Stimulated activated memory B cell treated with anti-CD40 and anti-IgM and Interleukin-4, amounts not matched to agents 10 μg/mL and 1 μg/mL and 100 μg/mL, for 72 hours (primary cell): ENCODE data around the gene AGTRAP.

Source experiments
- ATAC-seq: fragments of 150-1000 bp; cut with Tn5 transposase; 2 replicates; pipeline ENCODE4 v1.10.0; 2021
- H3K27ac Mint-ChIP-seq: one replicate; pipeline ENCODE4 v1.8.0; 2022; ENCODE audit warnings: mild to moderate bottlenecking, mixed read lengths
- H3K27me3 Mint-ChIP-seq: one replicate; pipeline ENCODE4 v1.8.0; 2022; ENCODE audit warnings: mixed read lengths
- H3K36me3 Mint-ChIP-seq: one replicate; pipeline ENCODE4 v1.8.0; 2022; ENCODE audit warnings: mixed read lengths
- H3K4me1 Mint-ChIP-seq: one replicate; pipeline ENCODE4 v1.8.0; 2022; ENCODE audit warnings: mixed read lengths
- H3K4me3 Mint-ChIP-seq: one replicate; pipeline ENCODE4 v1.8.0; 2022; ENCODE audit warnings: mild to moderate bottlenecking, moderate library complexity, mixed read lengths
- H3K9me3 Mint-ChIP-seq: one replicate; pipeline ENCODE4 v1.8.0; 2022; ENCODE audit warnings: mixed read lengths

The AGTRAP gene

GRCh38 chr1:11720033-11720376 lies 15.9 kb upstream of the AGTRAP start:
- peak overlapping the region; percentile 83 for H3K4me3 Mint-ChIP-seq
- H3K4me1 Mint-ChIP-seq = peaks cover 12% of the 10 kb centered on the region
- H3K36me3 Mint-ChIP-seq = no peaks in the 10 kb centered on the region
- H3K9me3 Mint-ChIP-seq = no peaks in the 10 kb centered on the region
- H3K27me3 Mint-ChIP-seq = no peaks in the 10 kb centered on the region
- ATAC-seq = no peak
- peak overlapping the region; percentile 93 for H3K27ac Mint-ChIP-seq

- H3K9me3 Mint-ChIP-seq = no peaks in the 10 kb centered on the region
- H3K27ac Mint-ChIP-seq = no peak overlapping the region
- H3K27me3 Mint-ChIP-seq = no peaks in the 10 kb centered on the region
- H3K4me1 Mint-ChIP-seq = peaks cover 16% of the 10 kb centered on the region
- ATAC-seq = no peak
- no peak overlapping the region for H3K4me3 Mint-ChIP-seq
- no peaks in the 10 kb centered on the region for H3K36me3 Mint-ChIP-seq
Measured at GRCh38 chr1:11720525-11720924, 15.4 kb upstream of the AGTRAP start.

- ATAC-seq = no peak
- H3K4me1 Mint-ChIP-seq = peaks cover 22% of the 10 kb centered on the region
- no peaks in the 10 kb centered on the region for H3K36me3 Mint-ChIP-seq
- H3K4me3 Mint-ChIP-seq = no peak overlapping the region
- H3K27me3 Mint-ChIP-seq = no peaks in the 10 kb centered on the region
- no peaks in the 10 kb centered on the region for H3K9me3 Mint-ChIP-seq
- no peak overlapping the region for H3K27ac Mint-ChIP-seq
Measured at GRCh38 chr1:11721311-11721710, 14.6 kb upstream of the AGTRAP start.

- H3K27ac Mint-ChIP-seq = no peak overlapping the region
- no peaks in the 10 kb centered on the region for H3K36me3 Mint-ChIP-seq
- no peak for ATAC-seq
- H3K4me1 Mint-ChIP-seq = peaks cover 22% of the 10 kb centered on the region
- no peaks in the 10 kb centered on the region for H3K9me3 Mint-ChIP-seq
- H3K27me3 Mint-ChIP-seq = no peaks in the 10 kb centered on the region
- H3K4me3 Mint-ChIP-seq = no peak overlapping the region
Measured at GRCh38 chr1:11722538-11722937, 13.4 kb upstream of the AGTRAP start.

GRCh38 chr1:11725616-11726015 lies 10.3 kb upstream of the AGTRAP start:
- Mint-ChIP-seq H3K4me3 (no peak overlapping the region), H3K27me3 (no peaks in the 10 kb centered on the region), H3K4me1 (peaks cover 25% of the 10 kb centered on the region), H3K9me3 (no peaks in the 10 kb centered on the region), H3K27ac (no peak overlapping the region), H3K36me3 (no peaks in the 10 kb centered on the region)
- ATAC-seq = no peak

- H3K9me3 Mint-ChIP-seq = no peaks in the 10 kb centered on the region
- ATAC-seq = no peak
- H3K4me3 Mint-ChIP-seq = no peak overlapping the region
- no peak overlapping the region for H3K27ac Mint-ChIP-seq
- H3K4me1 Mint-ChIP-seq = peaks cover 33% of the 10 kb centered on the region
- no peaks in the 10 kb centered on the region for H3K27me3 Mint-ChIP-seq
- no peaks in the 10 kb centered on the region for H3K36me3 Mint-ChIP-seq
Measured at GRCh38 chr1:11727119-11727518, 8.8 kb upstream of the AGTRAP start.

- Mint-ChIP-seq H3K27me3 (no peaks in the 10 kb centered on the region), H3K4me3 (no peak overlapping the region), H3K36me3 (no peaks in the 10 kb centered on the region), H3K4me1 (peaks cover 35% of the 10 kb centered on the region), H3K9me3 (no peaks in the 10 kb centered on the region), H3K27ac (no peak overlapping the region)
- ATAC-seq = no peak
Measured at GRCh38 chr1:11728126-11728806, 7.7 kb upstream of the AGTRAP start.

- Mint-ChIP-seq H3K27ac (peak overlapping the region; percentile 73), H3K4me1 (peaks cover 35% of the 10 kb centered on the region), H3K9me3 (no peaks in the 10 kb centered on the region), H3K4me3 (no peak overlapping the region), H3K36me3 (no peaks in the 10 kb centered on the region), H3K27me3 (no peaks in the 10 kb centered on the region)
- ATAC-seq = no peak
Measured at GRCh38 chr1:11729155-11729497, 6.8 kb upstream of the AGTRAP start.

- peak; percentile 52 for ATAC-seq
- H3K4me3 Mint-ChIP-seq = peak overlapping the region; percentile 23
- no peaks in the 10 kb centered on the region for H3K36me3 Mint-ChIP-seq
- H3K27ac Mint-ChIP-seq = peak overlapping the region; percentile 73
- no peaks in the 10 kb centered on the region for H3K27me3 Mint-ChIP-seq
- H3K4me1 Mint-ChIP-seq = peaks cover 35% of the 10 kb centered on the region
- no peaks in the 10 kb centered on the region for H3K9me3 Mint-ChIP-seq
Measured at GRCh38 chr1:11729498-11730428, 6.2 kb upstream of the AGTRAP start.

GRCh38 chr1:11730429-11730891 lies 5.5 kb upstream of the AGTRAP start:
- peak; percentile 91 for ATAC-seq
- Mint-ChIP-seq H3K27me3 (no peaks in the 10 kb centered on the region), H3K4me3 (peak overlapping the region; percentile 23), H3K9me3 (no peaks in the 10 kb centered on the region), H3K27ac (peak overlapping the region; percentile 73), H3K4me1 (peaks cover 31% of the 10 kb centered on the region), H3K36me3 (no peaks in the 10 kb centered on the region)

- Mint-ChIP-seq H3K9me3 (no peaks in the 10 kb centered on the region), H3K27ac (peak overlapping the region; percentile 50), H3K27me3 (no peaks in the 10 kb centered on the region), H3K4me3 (peak overlapping the region; percentile 39), H3K36me3 (no peaks in the 10 kb centered on the region), H3K4me1 (peaks cover 33% of the 10 kb centered on the region)
- ATAC-seq = no peak
Measured at GRCh38 chr1:11731691-11732283, 4.1 kb upstream of the AGTRAP start.

GRCh38 chr1:11733306-11733705 lies 2.6 kb upstream of the AGTRAP start:
- H3K36me3 Mint-ChIP-seq = no peaks in the 10 kb centered on the region
- H3K27me3 Mint-ChIP-seq = no peaks in the 10 kb centered on the region
- H3K4me1 Mint-ChIP-seq = peaks cover 45% of the 10 kb centered on the region
- H3K4me3 Mint-ChIP-seq = no peak overlapping the region
- ATAC-seq = no peak
- no peaks in the 10 kb centered on the region for H3K9me3 Mint-ChIP-seq
- no peak overlapping the region for H3K27ac Mint-ChIP-seq

- Mint-ChIP-seq H3K4me1 (peaks cover 47% of the 10 kb centered on the region), H3K27me3 (no peaks in the 10 kb centered on the region), H3K36me3 (no peaks in the 10 kb centered on the region), H3K4me3 (peak overlapping the region; percentile 100), H3K9me3 (no peaks in the 10 kb centered on the region), H3K27ac (peak overlapping the region; percentile 83)
- ATAC-seq = peak; percentile 17
Measured at GRCh38 chr1:11735531-11735853, 444 bp upstream of the AGTRAP start.

GRCh38 chr1:11736746-11737639 lies 1.1 kb downstream of the AGTRAP start:
- no peaks in the 10 kb centered on the region for H3K9me3 Mint-ChIP-seq
- ATAC-seq = peak; percentile 57
- peak overlapping the region; percentile 83 for H3K27ac Mint-ChIP-seq
- H3K4me1 Mint-ChIP-seq = peaks cover 49% of the 10 kb centered on the region
- H3K27me3 Mint-ChIP-seq = no peaks in the 10 kb centered on the region
- H3K4me3 Mint-ChIP-seq = peak overlapping the region; percentile 100
- H3K36me3 Mint-ChIP-seq = no peaks in the 10 kb centered on the region

- Mint-ChIP-seq H3K27ac (no peak overlapping the region), H3K36me3 (no peaks in the 10 kb centered on the region), H3K9me3 (no peaks in the 10 kb centered on the region), H3K4me3 (no peak overlapping the region), H3K4me1 (peaks cover 53% of the 10 kb centered on the region), H3K27me3 (no peaks in the 10 kb centered on the region)
- ATAC-seq = no peak
Measured at GRCh38 chr1:11738096-11738495, 2.2 kb downstream of the AGTRAP start.
